ENCODE results near the gene CX3CL1.

The CX3CL1 gene

GRCh38 chr16:57357330-57358085, 14.8 kb upstream of the CX3CL1 start:
- TF ChIP-seq CTCF (IDR thresholded peaks at IDR 0.05; ENCODE audit: low read depth, low read length, missing control alignments): no peak
- no peak for DNase-seq (ENCODE audit: low read depth)
- H3K4me3 ChIP-seq (ENCODE audit: low read depth, low read length): no peak overlapping the region

GRCh38 chr16:57358086-57358420, 14.2 kb upstream of the CX3CL1 start:
- no peak for DNase-seq (ENCODE audit: low read depth)
- TF ChIP-seq CTCF (IDR thresholded peaks at IDR 0.05; ENCODE audit: low read depth, low read length, missing control alignments): no peak
- no peak overlapping the region for H3K4me3 ChIP-seq (ENCODE audit: low read depth, low read length)

- H3K4me3 ChIP-seq (ENCODE audit: low read depth, low read length): peak within 1 kb of the TSS; percentile 62
Measured at GRCh38 chr16:57358527-57359095, 13.7 kb upstream of the CX3CL1 start, which contains the start of gene CCL22. Gene CCL22, plus strand, starts transcription at chr16:57358783. Its CDS starts 34 bp downstream, at chr16:57358817.

GRCh38 chr16:57360321-57360935, 11.9 kb upstream of the CX3CL1 start:
- no peak for TF ChIP-seq CTCF (IDR thresholded peaks at IDR 0.05; ENCODE audit: low read depth, low read length, missing control alignments)
- no peak for DNase-seq (ENCODE audit: low read depth)
- peak overlapping the region; percentile 62 for H3K4me3 ChIP-seq (ENCODE audit: low read depth, low read length)

More at GRCh38 chr16:57358527-57359095, 13.7 kb upstream of the CX3CL1 start, which contains the start of gene CCL22:
- no peak for TF ChIP-seq CTCF (IDR thresholded peaks at IDR 0.05; ENCODE audit: low read depth, low read length, missing control alignments)
- DNase-seq (ENCODE audit: low read depth): peak; percentile 70

GRCh38 chr16:57361404-57361803, 10.9 kb upstream of the CX3CL1 start:
- no peak for TF ChIP-seq CTCF (IDR thresholded peaks at IDR 0.05; ENCODE audit: low read depth, low read length, missing control alignments)
- DNase-seq (ENCODE audit: low read depth): no peak
- peak overlapping the region; percentile 34 for H3K4me3 ChIP-seq (ENCODE audit: low read depth, low read length)

GRCh38 chr16:57364143-57364542, 8.1 kb upstream of the CX3CL1 start:
- TF ChIP-seq CTCF (IDR thresholded peaks at IDR 0.05; ENCODE audit: low read depth, low read length, missing control alignments): no peak
- no peak for DNase-seq (ENCODE audit: low read depth)
- no peak overlapping the region for H3K4me3 ChIP-seq (ENCODE audit: low read depth, low read length)
